GM21367 (cell line): Measurements from ENCODE around the gene RPA3.

Experiments
- ATAC-seq: cut with Tn5 transposase; IDR thresholded peaks from one replicate; pipeline ENCODE4 v1.9.1; 2021; ENCODE audit not compliant: unreplicated experiment

The RPA3 gene

DNA sequence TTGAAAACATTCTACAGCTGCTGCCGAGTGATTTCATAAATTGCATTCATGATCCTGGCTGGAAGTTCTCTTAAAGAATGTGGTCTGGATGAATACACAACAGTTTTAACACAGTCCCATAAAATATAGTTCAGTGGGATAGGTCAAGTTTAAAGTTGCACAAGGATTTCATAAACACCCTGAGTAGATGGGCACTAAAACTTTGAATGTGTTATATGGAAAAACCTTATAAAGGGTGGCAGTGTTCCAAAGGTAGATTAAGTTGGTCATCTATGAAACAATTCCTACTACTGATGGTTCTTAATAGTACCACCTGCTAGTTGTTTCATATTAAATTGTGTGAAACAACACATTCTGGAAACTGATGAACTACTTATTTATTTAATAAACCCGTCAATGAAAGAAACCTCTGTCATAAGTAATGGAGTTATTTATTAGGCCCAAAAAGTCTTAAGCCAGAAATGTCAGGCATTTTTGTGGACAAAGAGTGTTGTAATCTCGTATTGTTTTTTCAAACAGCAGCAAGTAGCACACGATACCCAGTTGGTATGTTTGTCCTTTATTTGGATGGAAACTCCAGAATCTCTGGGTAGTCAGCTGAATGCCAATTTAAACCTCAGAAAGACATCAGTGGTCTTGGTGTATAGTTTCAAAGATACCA, 14.3 kb upstream of the RPA3 start:
- ATAC-seq = no peak

DNA sequence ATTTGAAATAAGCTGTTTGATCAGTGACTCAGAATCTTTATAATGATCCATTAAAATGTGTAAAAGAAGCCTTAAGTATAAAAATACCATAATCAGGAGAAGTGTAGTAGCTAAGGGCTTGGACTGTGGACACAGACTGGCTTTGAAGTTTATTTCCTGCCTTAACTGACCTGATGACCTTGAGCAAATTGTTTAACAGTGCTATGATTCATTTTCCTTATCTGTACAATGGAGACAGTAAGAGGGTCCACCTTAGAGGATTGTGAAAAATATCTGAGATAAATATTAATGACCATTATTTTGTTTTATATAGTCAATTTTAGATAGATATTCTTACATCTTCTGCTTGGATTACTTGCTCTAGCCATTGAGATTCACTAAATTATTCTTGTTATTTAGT, 13.3 kb upstream of the RPA3 start:
- no peak for ATAC-seq

DNA sequence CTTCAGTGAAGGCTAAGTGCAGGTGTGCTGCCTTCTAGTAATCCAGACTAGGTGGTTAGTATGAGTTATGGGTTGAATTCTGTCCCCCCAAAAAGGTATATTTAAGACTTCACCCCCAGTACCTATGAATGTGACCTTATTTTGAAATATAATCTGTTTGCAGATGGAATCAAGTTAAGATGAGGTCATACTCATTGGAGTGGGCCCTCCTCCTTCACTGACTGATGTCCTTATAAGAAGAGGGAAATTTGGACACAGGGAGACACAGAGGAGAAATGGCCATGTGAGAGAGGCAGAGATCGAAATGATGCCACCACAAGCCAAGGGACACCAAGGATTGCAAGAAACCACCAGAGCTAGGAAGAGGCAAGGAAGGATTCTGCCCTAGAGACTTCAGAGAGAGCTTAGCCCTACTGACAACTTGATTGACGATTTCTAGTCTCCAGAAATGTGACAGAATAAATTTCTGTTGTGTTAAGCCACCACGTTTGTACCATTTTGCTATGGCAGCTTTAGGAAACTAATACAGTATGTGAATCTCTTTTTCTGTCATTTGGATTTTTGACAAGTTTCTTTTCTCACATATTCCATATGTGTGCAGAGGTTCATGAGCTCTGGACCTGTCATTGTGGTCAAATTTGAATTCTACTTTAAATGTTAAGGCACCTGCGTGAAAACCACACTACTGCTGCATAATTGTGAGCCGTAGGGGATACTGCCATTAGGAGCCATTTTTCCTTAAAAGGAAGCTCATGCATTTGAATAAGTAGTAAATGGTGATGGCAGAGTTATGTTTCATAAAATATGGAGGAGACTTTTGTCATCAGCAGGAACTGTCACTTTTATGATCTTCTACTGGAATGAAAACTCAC, 2.6 kb upstream of the RPA3 start:
- ATAC-seq = no peak

DNA sequence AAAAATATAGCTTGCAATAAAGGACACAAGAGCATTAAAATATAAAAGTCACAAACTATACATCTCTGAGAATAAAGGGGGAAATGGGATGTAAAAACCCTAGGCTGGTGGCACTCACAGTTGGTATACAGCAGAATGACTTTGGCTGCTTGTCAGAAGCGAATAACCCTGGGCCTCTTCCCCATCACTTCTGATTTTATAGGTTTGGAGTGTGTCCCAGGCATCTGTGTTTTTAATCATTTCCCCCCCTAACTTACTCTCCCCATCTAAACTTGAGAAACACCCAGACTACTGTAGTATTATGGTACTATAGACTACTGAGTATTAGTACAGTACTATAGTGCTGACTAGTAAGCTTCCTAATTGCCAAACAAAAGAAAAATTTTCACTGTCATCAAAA, 1.8 kb upstream of the RPA3 start:
- ATAC-seq = no peak

DNA sequence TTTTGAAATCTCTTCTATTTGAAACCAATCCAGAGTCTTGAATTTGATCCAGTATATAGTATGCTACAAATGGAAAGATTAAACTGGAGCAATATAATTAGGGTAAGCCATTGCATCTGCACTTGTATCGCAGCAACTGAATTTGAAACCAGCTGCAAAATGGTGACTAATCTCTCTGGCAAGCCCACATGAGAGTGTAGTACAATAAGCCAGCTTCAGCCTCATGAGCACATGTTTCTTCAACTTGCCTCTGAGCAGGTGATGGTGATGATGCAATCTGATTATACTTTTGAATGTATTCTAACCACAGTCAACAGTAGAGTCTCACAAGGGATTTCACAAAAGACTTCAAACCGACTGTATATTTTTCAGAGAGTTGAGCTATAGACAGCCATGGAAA, 829 bp upstream of the RPA3 start:
- peak; percentile 95 for ATAC-seq

DNA sequence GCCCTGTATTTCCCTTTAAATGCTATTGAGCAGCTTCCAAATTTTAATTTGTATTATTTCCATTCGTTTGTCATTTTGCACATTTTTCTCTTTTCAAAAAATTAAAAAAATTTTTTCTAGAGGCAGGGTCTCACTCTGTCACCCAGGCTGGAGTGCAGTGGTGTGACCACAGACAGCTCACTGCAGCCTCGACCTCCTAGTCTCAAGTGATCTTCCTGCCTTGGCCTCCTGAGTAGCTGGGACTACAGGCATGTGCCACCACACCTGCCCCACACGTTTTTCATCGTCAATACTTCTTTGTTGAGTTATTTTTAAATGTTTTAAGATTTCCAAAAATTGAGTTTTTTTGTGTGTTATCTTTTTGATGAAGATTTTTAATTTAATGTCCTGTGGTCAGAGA, 4.7 kb downstream of the RPA3 start:
- ATAC-seq = no peak

DNA sequence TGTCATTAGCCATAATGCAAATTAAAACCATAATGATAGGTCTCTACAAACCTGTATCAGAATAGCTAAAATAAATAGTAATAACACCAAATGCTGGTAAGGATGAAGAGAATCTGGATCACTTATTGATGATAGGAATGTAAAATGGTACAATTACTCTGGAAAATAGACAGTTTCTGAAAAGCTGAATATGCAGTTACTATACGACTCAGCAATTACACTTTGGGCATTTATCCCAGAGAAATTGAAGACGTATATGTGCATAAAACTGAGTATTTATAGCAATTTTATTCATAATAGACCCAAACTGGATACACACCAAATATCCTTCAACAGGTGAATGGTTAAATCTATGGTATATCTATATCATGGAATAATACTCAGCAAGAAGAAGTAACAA, 7.9 kb downstream of the RPA3 start:
- ATAC-seq = no peak

DNA sequence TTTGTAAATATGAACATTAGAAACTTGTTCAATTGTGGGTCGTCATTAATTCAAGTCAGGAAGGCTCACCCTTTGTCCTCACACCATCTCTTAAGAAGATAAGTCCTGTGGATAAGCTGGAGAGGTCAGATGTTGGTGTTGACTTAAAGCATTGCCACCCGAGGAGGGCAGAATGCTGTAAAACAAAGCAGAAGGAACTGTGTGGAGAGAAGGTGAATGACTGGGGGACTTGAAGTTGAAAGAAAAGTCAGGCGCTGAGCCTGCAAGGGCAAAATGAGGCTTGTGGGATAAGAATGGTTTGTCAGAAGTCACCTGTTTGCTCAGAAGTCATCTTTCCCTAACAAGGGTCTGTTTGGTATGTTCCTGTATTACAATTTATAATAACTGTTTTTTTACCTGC, 9.1 kb downstream of the RPA3 start:
- ATAC-seq = no peak

DNA sequence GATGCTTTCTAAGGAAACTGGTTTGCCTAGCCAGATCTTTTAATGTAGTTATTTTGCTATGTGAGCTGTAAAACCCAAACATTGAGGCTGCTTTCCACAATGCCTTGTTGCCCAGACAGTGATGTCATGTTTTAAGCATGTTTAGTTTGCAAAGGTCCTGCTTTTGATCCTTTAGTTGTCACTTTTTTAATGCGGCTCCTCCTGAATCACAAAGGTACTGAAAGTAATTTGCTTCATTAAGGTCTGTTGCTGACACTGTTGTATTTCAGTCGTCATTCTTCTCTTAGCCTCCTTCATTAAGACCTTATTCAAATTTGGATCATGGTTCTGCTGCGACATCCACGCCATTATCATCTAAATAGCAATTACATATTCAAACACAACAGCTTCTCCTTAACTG, 10.6 kb downstream of the RPA3 start:
- ATAC-seq = no peak

DNA sequence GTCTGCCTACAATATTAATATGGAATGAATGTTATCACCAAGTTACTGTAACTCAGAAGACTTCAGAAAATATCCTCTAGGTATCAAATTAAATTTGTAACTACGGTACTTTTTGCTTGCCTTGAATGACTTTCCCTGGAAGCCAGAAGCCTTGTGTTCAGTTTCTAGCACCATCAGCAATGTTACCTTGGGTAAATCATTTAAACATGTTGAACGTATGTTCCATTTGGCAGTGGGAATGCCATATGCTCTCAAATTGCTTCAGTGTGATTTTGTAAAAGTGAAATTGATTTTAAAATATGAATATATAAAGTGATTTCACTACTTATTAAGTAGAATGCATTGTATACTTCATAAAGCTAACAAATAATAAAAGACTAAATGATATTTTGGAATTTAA, 11.2 kb downstream of the RPA3 start:
- ATAC-seq = no peak

DNA sequence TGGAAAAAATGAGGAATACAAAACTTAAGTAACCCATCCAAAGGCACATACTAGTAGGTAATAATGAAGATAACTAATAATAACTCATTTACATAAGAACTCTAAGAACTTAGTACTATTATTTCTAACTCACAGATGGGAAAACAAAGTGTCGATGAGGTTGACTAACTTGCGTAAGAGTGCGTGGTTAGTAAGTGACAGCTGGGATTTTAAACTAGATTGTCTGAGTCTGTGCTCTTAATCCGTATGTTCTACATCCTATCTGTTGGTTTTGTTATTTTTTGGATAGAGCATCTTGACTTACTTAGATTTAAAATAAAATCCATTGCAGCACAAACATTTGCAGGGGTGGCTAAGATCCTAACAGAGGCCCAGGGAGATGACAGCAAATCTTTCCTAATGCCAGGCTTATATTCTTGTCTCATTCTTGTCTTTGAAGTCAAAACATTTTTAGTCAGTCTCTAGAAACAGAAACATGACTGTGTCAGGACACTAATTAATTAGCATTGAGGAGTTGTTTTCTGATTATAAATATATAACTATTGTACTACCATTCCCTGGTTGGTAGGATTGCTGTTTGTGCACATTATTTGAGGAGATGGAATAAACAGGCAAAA, 11.7 kb downstream of the RPA3 start:
- ATAC-seq = no peak

DNA sequence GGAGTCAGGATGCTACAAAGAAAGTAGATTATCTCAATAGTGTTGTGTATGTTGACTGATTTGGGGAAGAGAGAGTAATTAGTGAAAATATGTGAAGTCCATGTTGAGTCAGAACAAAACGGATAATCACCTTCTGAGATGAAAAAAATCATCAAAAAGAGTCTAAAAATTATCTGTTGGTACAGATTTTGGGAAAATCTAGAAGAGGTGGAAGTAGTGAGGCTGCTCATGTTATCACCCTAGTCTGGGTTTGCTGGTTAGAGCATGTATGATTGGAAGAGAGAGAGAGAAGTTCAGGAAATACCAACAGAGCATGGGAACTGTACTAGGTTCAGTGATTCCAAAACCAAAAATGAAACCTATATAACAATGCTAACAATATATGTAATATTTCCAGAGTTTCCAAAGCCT, 12.3 kb downstream of the RPA3 start:
- peak; percentile 64 for ATAC-seq

DNA sequence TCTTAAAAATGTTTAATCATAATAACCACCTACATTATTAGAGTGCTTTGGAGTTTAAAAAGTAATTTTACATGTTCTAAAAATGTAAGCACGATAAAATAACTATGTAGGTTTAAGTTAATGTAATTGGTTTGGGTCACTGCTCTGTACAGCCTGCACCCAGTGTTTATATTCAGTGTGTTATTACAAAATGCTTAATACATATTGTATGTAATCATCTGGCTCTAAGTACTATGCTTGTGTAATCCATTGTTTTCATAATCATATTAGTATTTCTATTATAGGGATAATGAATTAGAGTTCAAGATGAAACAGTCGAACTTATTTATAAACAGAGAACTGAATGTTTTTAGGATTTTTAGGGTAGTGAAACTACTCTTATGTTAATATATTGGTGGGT, 13.1 kb downstream of the RPA3 start:
- ATAC-seq = no peak

DNA sequence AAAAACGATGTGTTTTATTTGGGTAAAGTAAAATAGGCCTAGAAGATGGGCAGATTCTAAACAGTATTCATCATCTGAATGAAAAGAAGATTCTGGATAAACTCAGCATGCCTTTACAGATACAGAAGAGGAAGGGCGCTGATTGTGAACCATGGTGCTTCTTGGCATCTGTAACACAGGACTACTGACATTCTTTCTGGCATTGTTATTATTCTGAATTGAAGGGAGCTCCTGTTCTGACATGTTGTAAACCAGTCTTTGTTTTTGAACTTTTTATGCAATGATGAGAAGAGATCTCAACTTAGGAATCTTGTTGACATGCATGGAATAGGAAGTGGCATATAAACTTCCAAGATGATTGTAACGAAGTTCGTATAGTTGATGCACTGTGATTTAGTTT, 13.5 kb downstream of the RPA3 start:
- no peak for ATAC-seq

DNA sequence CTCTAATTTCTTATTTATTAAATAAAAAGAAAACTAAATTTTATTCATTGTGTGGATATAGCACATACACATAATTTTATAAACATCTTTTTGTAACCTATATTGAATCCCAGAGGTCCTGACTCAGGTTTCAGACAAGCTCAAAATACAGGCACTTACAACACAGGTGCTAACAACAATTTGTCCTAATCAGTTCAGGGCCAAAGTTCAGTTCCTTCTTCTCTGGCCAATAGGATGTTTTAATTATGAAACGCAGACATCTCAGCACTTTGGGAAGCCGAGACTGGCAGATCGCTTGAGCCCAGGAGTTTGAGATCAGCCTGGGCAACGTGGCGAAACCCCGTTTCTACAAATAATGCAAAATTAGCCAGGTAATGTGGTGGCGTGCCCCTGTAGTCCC, 15.0 kb downstream of the RPA3 start:
- no peak for ATAC-seq

DNA sequence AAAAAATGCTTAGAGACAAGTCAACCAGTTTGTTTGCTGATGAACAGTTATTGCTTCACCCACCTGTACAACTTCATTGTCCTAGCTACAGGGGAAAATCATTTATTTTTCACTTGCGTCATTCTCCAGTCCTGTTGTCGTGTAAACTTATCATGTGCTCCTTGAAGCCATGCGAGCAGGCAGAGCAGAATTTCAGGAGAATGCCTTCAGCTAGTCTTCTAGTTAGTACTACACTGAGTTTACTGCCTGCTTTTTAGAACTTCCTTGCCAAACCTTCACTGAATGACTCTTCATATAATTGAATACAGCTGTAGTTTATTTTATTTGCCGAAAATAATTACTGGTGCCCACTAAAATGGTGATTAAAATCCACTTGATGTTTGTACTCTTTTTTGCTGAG, 15.6 kb downstream of the RPA3 start:
- no peak for ATAC-seq

DNA sequence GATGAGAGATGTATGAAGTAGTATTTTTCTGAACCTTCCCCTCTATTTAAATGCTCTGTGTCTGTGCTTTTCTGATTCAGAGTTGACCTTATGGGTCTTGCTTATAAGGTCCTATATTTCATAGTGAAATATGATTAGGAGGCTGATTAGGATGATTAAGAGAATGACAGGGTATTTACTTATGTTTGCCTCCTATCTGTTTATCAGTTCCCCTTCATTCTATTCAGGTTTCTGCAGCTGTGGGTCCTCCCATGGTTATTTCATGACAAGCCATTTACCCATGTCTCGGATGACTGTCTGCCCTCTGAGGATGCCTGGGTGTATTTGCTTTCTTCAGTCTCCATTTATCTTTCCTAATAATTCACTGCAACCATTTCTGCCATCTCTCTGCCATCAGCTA, 16.9 kb downstream of the RPA3 start:
- no peak for ATAC-seq

DNA sequence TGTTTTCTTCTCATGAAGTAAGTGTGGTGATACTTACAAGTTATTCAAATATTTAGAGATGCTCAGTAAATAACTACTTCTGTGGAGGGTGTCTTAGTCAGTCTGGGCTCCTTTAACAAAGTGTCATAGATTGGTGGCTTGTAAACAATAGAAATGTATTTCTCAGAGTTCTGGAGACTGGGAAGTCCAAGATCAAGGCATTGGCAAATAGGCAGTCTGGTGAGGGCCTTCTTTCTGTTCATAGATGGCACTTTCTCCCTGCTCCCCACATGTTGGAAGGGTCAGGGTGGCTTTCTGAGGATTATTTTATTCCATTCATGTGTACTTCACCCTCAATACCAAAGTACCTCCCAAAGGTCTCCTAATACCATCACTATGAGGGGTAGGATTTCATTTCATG, 18.4 kb downstream of the RPA3 start:
- no peak for ATAC-seq

DNA sequence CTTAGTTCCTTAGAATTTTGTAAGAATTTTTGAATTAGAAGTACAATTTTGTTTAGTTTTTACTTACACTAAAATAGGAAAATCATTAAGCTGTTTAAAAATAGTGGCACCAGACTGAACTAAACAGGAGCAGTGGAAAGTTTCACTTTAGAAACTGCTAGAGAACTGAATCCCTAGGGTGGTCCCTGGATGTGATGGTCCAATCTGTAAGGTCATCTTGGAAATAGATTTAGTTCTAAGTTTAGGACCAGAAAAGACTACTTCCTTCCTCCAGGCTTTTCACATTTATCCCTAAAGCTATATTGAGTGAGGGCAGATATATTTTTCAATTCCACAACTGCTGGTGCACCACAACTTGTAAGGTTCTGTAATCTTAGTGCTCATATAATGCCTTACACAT, 19.0 kb downstream of the RPA3 start:
- no peak for ATAC-seq

DNA sequence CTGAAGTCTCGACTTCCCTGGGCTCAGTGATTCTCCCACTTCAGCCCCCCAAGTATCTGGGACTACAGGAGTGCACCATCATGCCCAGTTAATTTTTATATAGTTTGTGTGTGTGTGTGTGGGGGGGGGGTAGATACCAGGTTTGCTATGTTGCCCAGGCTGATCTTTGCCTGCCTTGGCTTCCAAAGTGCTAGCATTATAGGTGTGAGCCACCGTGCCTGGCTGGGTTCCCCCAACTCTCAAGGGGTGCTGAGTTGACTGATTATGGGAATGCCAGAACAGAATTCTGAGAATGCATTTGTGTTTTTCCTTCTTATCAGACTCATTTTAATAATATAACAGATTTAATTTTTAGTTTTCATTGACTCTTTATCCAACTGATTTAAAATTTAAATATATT, 19.5 kb downstream of the RPA3 start:
- no peak for ATAC-seq

DNA sequence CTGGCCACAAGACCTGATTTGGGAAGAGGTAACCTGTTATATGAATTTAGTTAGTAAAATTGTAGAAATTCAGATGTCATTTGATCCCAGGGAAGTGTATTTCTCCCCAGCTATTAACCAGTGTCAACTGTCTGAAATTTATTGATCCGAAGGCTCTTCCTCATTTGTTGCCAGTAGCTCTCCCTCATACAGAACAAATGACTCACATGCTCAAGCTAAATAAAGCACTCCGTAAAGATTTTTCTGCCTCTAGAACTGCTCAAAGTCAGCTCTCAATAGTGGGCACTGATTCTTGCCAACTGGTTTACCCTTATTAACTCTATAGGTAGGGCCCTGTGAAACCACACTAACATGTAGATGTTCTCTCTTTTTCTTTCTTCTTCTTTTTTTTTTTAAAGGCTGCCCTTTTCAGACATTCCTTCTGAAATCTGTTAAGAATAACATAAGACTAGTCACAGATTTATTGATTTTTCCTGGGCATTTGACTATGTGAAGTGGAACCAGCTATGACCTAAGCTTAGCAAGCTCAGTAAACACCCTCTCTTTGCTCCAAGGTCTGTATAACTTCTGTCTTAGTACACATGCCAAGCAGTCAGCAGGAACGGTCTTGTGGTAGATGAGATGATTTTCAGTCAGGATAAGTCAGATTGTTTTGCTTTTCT, 21.8 kb downstream of the RPA3 start:
- no peak for ATAC-seq
